Neural progenitor cell (in vitro differentiated cells): ENCODE results near the gene FUS. TPM values are rescaled to one million over a fixed set of nuclear protein-coding genes. Genes with fewer than 3 reads are reported as not detected.

Experiments
- DNase-seq: peaks from one replicate; pipeline ENCODE4 v3.0.0-alpha.2; 2016; ENCODE audit warnings: low spot score
- H2AFZ ChIP-seq: fragments of 200-600 bp; sonication (generic); replicated peaks from 2 replicates; pipeline ENCODE4 v1.6.1; 2016; ENCODE audit warnings: antibody characterized with exemption
- H3F3A ChIP-seq: fragments of 200-600 bp; sonication (generic); 2 replicates; pipeline ENCODE4 v1.6.1; 2016; ENCODE audit warnings: antibody characterized with exemption, low read depth
- H3K27ac ChIP-seq: fragments of 200-600 bp; sonication (generic); 2 replicates; pipeline ENCODE4 v1.5.1; 2016; ENCODE audit warnings: mild to moderate bottlenecking
- H3K27me3 ChIP-seq: fragments of 200-600 bp; sonication (generic); 2 replicates; pipeline ENCODE4 v1.6.1; 2016; ENCODE audit warnings: mild to moderate bottlenecking, moderate library complexity
- H3K36me3 ChIP-seq: fragments of 200-600 bp; sonication (generic); 2 replicates; pipeline ENCODE4 v1.5.1; 2016
- H3K4me1 ChIP-seq: fragments of 200-600 bp; sonication (generic); 2 replicates; pipeline ENCODE4 v1.6.1; 2016; ENCODE audit warnings: mixed run types
- H3K4me2 ChIP-seq: fragments of 200-600 bp; sonication (generic); 2 replicates; pipeline ENCODE4 v1.6.1; 2016
- H3K4me3 ChIP-seq: fragments of 200-600 bp; sonication (generic); 2 replicates; pipeline ENCODE4 v1.5.1; 2016
- H3K79me2 ChIP-seq: fragments of 200-600 bp; sonication (generic); 2 replicates; pipeline ENCODE4 v1.6.1; 2016; ENCODE audit warnings: low read depth
- H3K9ac ChIP-seq: fragments of 200-600 bp; sonication (generic); 2 replicates; pipeline ENCODE4 v1.6.1; 2016
- H3K9me3 ChIP-seq: fragments of 200-600 bp; sonication (generic); 2 replicates; pipeline ENCODE4 v1.5.1; 2016; ENCODE audit warnings: low read depth
- H4K20me1 ChIP-seq: fragments of 200-600 bp; sonication (generic); 2 replicates; pipeline ENCODE4 v1.6.1; 2016; ENCODE audit warnings: low read depth
- H3K27ac Mint-ChIP-seq: 3 replicates; pipeline ENCODE4 v1.8.0; 2021; ENCODE audit warnings: mixed read lengths
- H3K27me3 Mint-ChIP-seq: 2 replicates; pipeline ENCODE4 v1.8.0; 2022; ENCODE audit warnings: low read depth, mild to moderate bottlenecking, inconsistent platforms, moderate library complexity, mixed read lengths; ENCODE audit not compliant: insufficient read depth
- H3K36me3 Mint-ChIP-seq: 3 replicates; pipeline ENCODE4 v1.8.0; 2021; ENCODE audit warnings: mixed read lengths
- H3K4me1 Mint-ChIP-seq: 3 replicates; pipeline ENCODE4 v1.8.0; 2021; ENCODE audit warnings: mixed read lengths
- H3K4me3 Mint-ChIP-seq: 3 replicates; pipeline ENCODE4 v1.8.0; 2021; ENCODE audit warnings: mild to moderate bottlenecking, moderate library complexity, mixed read lengths
- H3K9me3 Mint-ChIP-seq: 3 replicates; pipeline ENCODE4 v1.8.0; 2020; ENCODE audit warnings: mixed read lengths
- CTCF ChIP-seq: fragments of 200-600 bp; sonication (generic); IDR thresholded peaks from 2 replicates; pipeline ENCODE4 v1.5.1; 2017; ENCODE audit warnings: antibody characterized with exemption, mild to moderate bottlenecking
- EZH2 ChIP-seq: fragments of 200-600 bp; sonication (generic); IDR thresholded peaks from 2 replicates; pipeline ENCODE4 v1.6.1; 2017; ENCODE audit warnings: antibody characterized with exemption, mild to moderate bottlenecking, moderate library complexity
- EZH2phosphoT487 ChIP-seq: fragments of 200-600 bp; sonication (generic); IDR thresholded peaks from 2 replicates; pipeline ENCODE4 v1.6.1; 2017; ENCODE audit warnings: antibody characterized with exemption
- total RNA-seq: library from RNA; depleted of rRNA; stranded (reverse); fragments of >200 nt; gene quantifications from 2 replicates; pipeline ENCODE4 v1.2.3, GENCODE V29; 2015; ENCODE audit warnings: low replicate concordance

The FUS gene
- total RNA-seq, 1 donor from 2014 or later: 81.7 TPM

GRCh38 chr16:31179219-31179746 is 656 bp upstream of the FUS start:
- Mint-ChIP-seq H3K36me3 (peaks cover 25% of the 10 kb centered on the region), H3K4me1 (peaks cover 42% of the 10 kb centered on the region)
- peak overlapping the region; percentile 97 for H3K27ac ChIP-seq

GRCh38 chr16:31181102-31181830 is 1.3 kb downstream of the FUS start:
- Histone ChIP-seq H3K4me3 (peak overlapping the region; percentile 72), H3K4me1 (peaks cover 17% of the 10 kb centered on the region), H3K27me3 (no peaks in the 10 kb centered on the region), H3F3A (peaks cover 50% of the 10 kb centered on the region), H3K36me3 (peaks cover 15% of the 10 kb centered on the region), H3K9ac (peak overlapping the region; percentile 92), H3K9me3 (no peaks in the 10 kb centered on the region), H4K20me1 (peaks cover 56% of the 10 kb centered on the region), H3K79me2 (peaks cover 71% of the 10 kb centered on the region), H3K27ac (no peak overlapping the region), H2AFZ (no peak overlapping the region), H3K4me2 (peak overlapping the region; percentile 95)
- Mint-ChIP-seq H3K27me3 (peaks cover 22% of the 10 kb centered on the region), H3K4me3 (peak overlapping the region; percentile 98), H3K36me3 (peaks cover 43% of the 10 kb centered on the region), H3K27ac (peak overlapping the region; percentile 88), H3K4me1 (peaks cover 39% of the 10 kb centered on the region), H3K9me3 (peaks cover 4% of the 10 kb centered on the region)
- peak; percentile 50 for DNase-seq
- no peak for TF ChIP-seq CTCF
- no peak for TF ChIP-seq EZH2
- no peak for TF ChIP-seq EZH2phosphoT487

More at GRCh38 chr16:31179219-31179746, 656 bp upstream of the FUS start:
- no peaks in the 10 kb centered on the region for H3K27me3 ChIP-seq
- Mint-ChIP-seq H3K4me3 (peak overlapping the region; percentile 98), H3K9me3 (peaks cover 4% of the 10 kb centered on the region), H3K27me3 (peaks cover 16% of the 10 kb centered on the region), H3K27ac (peak overlapping the region; percentile 87)
- TF ChIP-seq EZH2phosphoT487 (no peak), CTCF (no peak), EZH2 (no peak)
- H3K4me3 ChIP-seq: peak overlapping the region; percentile 72
- peaks cover 37% of the 10 kb centered on the region for H4K20me1 ChIP-seq
- H3K4me1 ChIP-seq: peaks cover 17% of the 10 kb centered on the region
- peaks cover 4% of the 10 kb centered on the region for H3K36me3 ChIP-seq
- H3K4me2 ChIP-seq: peak overlapping the region; percentile 95
- H3K9ac ChIP-seq: peak overlapping the region; percentile 92
- peaks cover 52% of the 10 kb centered on the region for H3K79me2 ChIP-seq
- peaks cover 38% of the 10 kb centered on the region for H3F3A ChIP-seq
- peak overlapping the region; percentile 85 for H2AFZ ChIP-seq
- H3K9me3 ChIP-seq: no peaks in the 10 kb centered on the region
- DNase-seq: no peak

- peak overlapping the region; percentile 95 for H3K4me2 ChIP-seq
- H3K4me3 ChIP-seq: peak overlapping the region; percentile 72
- no peak overlapping the region for H2AFZ ChIP-seq
- no peak overlapping the region for H3K27ac Mint-ChIP-seq
- peaks cover 21% of the 10 kb centered on the region for H3K36me3 ChIP-seq
- peaks cover 58% of the 10 kb centered on the region for H3F3A ChIP-seq
- H3K27me3 ChIP-seq: no peaks in the 10 kb centered on the region
- H3K4me1 ChIP-seq: peaks cover 17% of the 10 kb centered on the region
- H3K27ac ChIP-seq: no peak overlapping the region
- H3K9me3 ChIP-seq: no peaks in the 10 kb centered on the region
- H3K9me3 Mint-ChIP-seq: peaks cover 4% of the 10 kb centered on the region
- H3K9ac ChIP-seq: peak overlapping the region; percentile 92
- peaks cover 37% of the 10 kb centered on the region for H3K4me1 Mint-ChIP-seq
- H3K27me3 Mint-ChIP-seq: peaks cover 29% of the 10 kb centered on the region
- H3K36me3 Mint-ChIP-seq: peaks cover 53% of the 10 kb centered on the region
- H3K79me2 ChIP-seq: peaks cover 83% of the 10 kb centered on the region
- no peak for DNase-seq
- TF ChIP-seq CTCF (no peak), EZH2phosphoT487 (no peak), EZH2 (no peak)
- peak overlapping the region; percentile 98 for H3K4me3 Mint-ChIP-seq
- peaks cover 68% of the 10 kb centered on the region for H4K20me1 ChIP-seq
These were observed 2.5 kb downstream of the FUS start for GRCh38 chr16:31182391-31182790.
